Measurements from ENCODE around the gene METTL23.

The METTL23 gene

GRCh38 chr17:76726776-76727718 is at the start of gene METTL23:
Gene METTL23, plus strand, starts transcription at chr17:76726839. Its CDS starts 2,872 bp downstream, at chr17:76729711.
- DNase-seq: no peak

GRCh38 chr17:76677406-76677805 is 49.2 kb upstream of the METTL23 start:
- no peak for DNase-seq

GRCh38 chr17:76678330-76678729 is 48.3 kb upstream of the METTL23 start:
- peak; percentile 46 for DNase-seq

- DNase-seq: no peak
Measured at GRCh38 chr17:76679239-76679638, 47.4 kb upstream of the METTL23 start.

- peak; percentile 77 for DNase-seq
Measured at GRCh38 chr17:76681222-76682137, 45.2 kb upstream of the METTL23 start.

GRCh38 chr17:76682296-76682695 is 44.3 kb upstream of the METTL23 start:
- DNase-seq: no peak

GRCh38 chr17:76683011-76683755 is 43.5 kb upstream of the METTL23 start:
- no peak for DNase-seq

- no peak for DNase-seq
Measured at GRCh38 chr17:76683921-76684745, 42.5 kb upstream of the METTL23 start.

- no peak for DNase-seq
Measured at GRCh38 chr17:76684756-76685155, 41.9 kb upstream of the METTL23 start.

- no peak for DNase-seq
Measured at GRCh38 chr17:76685366-76685765, 41.3 kb upstream of the METTL23 start.

GRCh38 chr17:76685846-76686245 is 40.8 kb upstream of the METTL23 start:
- no peak for DNase-seq

GRCh38 chr17:76686538-76687297 is 39.9 kb upstream of the METTL23 start:
- DNase-seq: no peak

GRCh38 chr17:76687298-76688164 is 39.1 kb upstream of the METTL23 start:
- no peak for DNase-seq

- DNase-seq: no peak
Measured at GRCh38 chr17:76688165-76688622, 38.4 kb upstream of the METTL23 start.

- no peak for DNase-seq
Measured at GRCh38 chr17:76689859-76690258, 36.8 kb upstream of the METTL23 start.

- no peak for DNase-seq
Measured at GRCh38 chr17:76690596-76691280, 35.9 kb upstream of the METTL23 start.

- no peak for DNase-seq
Measured at GRCh38 chr17:76691379-76692191, 35.1 kb upstream of the METTL23 start.

GRCh38 chr17:76695059-76695831 is 31.4 kb upstream of the METTL23 start:
- DNase-seq: no peak

Measured in CD4-positive, alpha-beta T cell treated with Interleukin-12 subunit alpha and Interleukin-12 subunit beta, for 1 hour (primary cell).